Raji (cell line): ENCODE measurements around the gene LBH.

Experiments used
- POLR2A ChIP-seq: IDR thresholded peaks from 2 replicates; pipeline ENCODE4 v1.6.1; 2011; ENCODE audit warnings: low read depth, low read length, control low read depth; ENCODE audit not compliant: insufficient read depth

The LBH gene

GRCh38 chr2:30257266-30258214 is 26.2 kb downstream of the LBH start:
- no peak for TF ChIP-seq POLR2A

- no peak for TF ChIP-seq POLR2A
These were observed 27.7 kb downstream of the LBH start for GRCh38 chr2:30259071-30259470.

GRCh38 chr2:30259827-30260679 is 28.7 kb downstream of the LBH start:
- TF ChIP-seq POLR2A: no peak

GRCh38 chr2:30260941-30261340 is 29.6 kb downstream of the LBH start:
- no peak for TF ChIP-seq POLR2A

- TF ChIP-seq POLR2A: no peak
These were observed 30.4 kb downstream of the LBH start for GRCh38 chr2:30261695-30262211.

- TF ChIP-seq POLR2A: no peak
These were observed 31.5 kb downstream of the LBH start for GRCh38 chr2:30262716-30263309.

- TF ChIP-seq POLR2A: no peak
These were observed 32.9 kb downstream of the LBH start for GRCh38 chr2:30264274-30264673.

- TF ChIP-seq POLR2A: no peak
These were observed 34.0 kb downstream of the LBH start for GRCh38 chr2:30265052-30266015.

GRCh38 chr2:30266051-30266621 is 34.8 kb downstream of the LBH start:
- peak; percentile 34; the same call in 1 of the 2 replicates for TF ChIP-seq POLR2A

GRCh38 chr2:30266705-30267104 is 35.4 kb downstream of the LBH start:
- TF ChIP-seq POLR2A: no peak

- TF ChIP-seq POLR2A: no peak
These were observed 36.0 kb downstream of the LBH start for GRCh38 chr2:30267161-30267975.

- no peak for TF ChIP-seq POLR2A
These were observed 37.0 kb downstream of the LBH start for GRCh38 chr2:30268296-30268871.

- no peak for TF ChIP-seq POLR2A
These were observed 38.4 kb downstream of the LBH start for GRCh38 chr2:30269771-30270145.

- TF ChIP-seq POLR2A: no peak
These were observed 38.8 kb downstream of the LBH start for GRCh38 chr2:30270166-30270565.
